ENCODE data around the gene DSC1. TPM values are rescaled to one million over a fixed set of nuclear protein-coding genes. Genes with fewer than 3 reads are reported as not detected.

Gene DSC1
- not detected in 2 replicates for total RNA-seq

DNA sequence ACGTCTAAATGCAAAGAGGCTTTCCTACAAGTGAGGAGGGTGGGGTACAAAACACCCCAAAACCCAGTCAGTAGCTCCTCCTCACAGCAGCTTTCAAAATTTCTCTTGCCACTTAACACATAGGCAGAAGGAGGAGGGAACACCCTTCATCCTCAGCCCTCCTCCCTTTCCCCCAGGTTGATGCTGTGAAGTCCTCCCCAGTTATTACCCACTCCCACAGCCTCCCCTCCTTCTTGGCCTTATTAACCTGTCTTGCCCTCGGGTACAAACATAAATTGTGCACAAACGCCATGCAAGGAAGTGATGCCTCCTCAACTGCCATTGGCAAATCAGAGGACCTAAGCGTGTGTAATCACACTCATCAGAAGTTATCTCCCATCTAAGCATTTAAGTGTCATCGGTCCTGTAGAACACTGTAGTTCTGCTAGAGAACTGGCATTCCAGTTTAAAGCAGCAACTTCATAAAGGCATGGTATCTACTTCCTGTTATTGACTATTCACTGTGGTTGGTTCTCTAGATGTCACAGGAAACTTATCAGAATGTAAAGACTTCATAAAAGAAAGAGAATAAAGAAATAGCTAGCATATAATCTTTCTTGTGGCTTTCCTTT is at the start of gene DSC1:
DSC1 (minus strand) TSS at position 32 of the 611 bp plus-strand sequence. CDS start 262 bp downstream, outside the sequence.

DNA sequence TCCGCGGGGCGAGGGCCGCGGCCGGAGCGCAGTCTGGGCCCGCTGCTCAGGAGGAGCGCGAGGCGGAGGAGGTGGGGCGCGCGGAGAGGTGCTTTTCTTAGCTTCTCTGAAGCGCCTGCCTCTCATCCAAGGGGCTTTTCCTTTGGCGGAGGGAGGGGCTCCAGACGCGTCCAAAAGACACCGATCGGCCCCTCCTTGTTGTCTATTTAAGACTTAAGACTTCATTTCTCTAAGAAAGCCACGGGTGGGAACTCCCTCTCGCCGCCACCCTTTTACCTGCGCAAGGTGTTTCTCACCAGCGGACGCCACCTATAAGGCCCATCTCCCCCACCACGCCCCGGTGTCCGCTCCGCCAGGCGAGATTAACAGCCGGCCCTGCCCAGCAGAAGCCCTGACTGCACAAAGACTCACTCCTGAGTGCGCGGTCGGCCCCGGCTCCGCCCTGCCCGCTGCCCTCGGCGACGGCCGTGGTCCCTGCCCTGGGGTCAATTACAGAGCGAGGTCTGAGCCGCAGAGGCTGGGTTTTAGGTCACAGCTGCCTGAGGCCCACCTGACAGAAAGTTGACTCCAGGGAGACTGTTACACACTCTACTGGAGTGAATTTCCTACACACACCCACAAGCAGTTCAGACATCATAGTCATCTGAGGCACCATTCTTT is 60.5 kb downstream of the DSC1 start, which contains the start of gene DSC2:
DSC2 (minus strand) TSS at position 397 of the 660 bp plus-strand sequence. CDS start 450 bp downstream, outside the sequence.

Other genes starting within 250 kb of the DSC1 start
- 0.36 and 0.38 TPM in 2 replicates for gene DSC3, start 120.1 kb downstream of the DSC1 start, total RNA-seq
- under 0.01 TPM in 1 of 2 replicates, not detected in the other for gene DSC2, start 60.4 kb downstream of the DSC1 start, total RNA-seq
- gene DSG1, start 155.3 kb upstream of the DSC1 start, total RNA-seq: not detected in 2 replicates
- gene DSG4, start 213.9 kb upstream of the DSC1 start, total RNA-seq: not detected in 2 replicates